Upper lobe of left lung (tissue), 6 donors: ENCODE measurements around the gene CEP44. TPM values are rescaled to one million over a fixed set of nuclear protein-coding genes. Genes with fewer than 3 reads are reported as not detected.

Experiments used
- ATAC-seq, 2 donors: fragments of 200-7000 bp; cut with Tn5 transposase; one replicate each; pipeline ENCODE4 v1.9.1; 2022; ENCODE audit warnings: mild to moderate bottlenecking in 2 of 2, moderate library complexity in 2 of 2; ENCODE audit not compliant: low FRiP score in 2 of 2
- DNase-seq, 2 donors: peaks; one replicate each; pipeline ENCODE4 v3.0.0-alpha.2; 2019 to 2020
- H3K27ac ChIP-seq, 4 donors: fragments of 200-600 bp; sonication (generic); one replicate each; pipeline ENCODE4 v1.5.1; 2016 to 2019
- H3K27me3 ChIP-seq, 4 donors: fragments of 200-600 bp; sonication (generic); one replicate each; pipeline ENCODE4 v1.5.1; 2017 to 2019
- H3K36me3 ChIP-seq, 4 donors: fragments of 200-600 bp; sonication (generic); one replicate each; pipeline ENCODE4 v1.5.1; 2016 to 2019
- H3K4me1 ChIP-seq, 4 donors: fragments of 200-600 bp; sonication (generic); one replicate each; pipeline ENCODE4 v1.5.1; 2018 to 2019
- H3K4me3 ChIP-seq, 4 donors: fragments of 200-600 bp; sonication (generic); one replicate each; pipeline ENCODE4 v1.5.1; 2017 to 2019; ENCODE audit warnings: mild to moderate bottlenecking in 2 of 4, moderate library complexity in 1 of 4
- H3K9me3 ChIP-seq, 4 donors: fragments of 200-600 bp; sonication (generic); one replicate each; pipeline ENCODE4 v1.5.1; 2018 to 2019
- EP300 ChIP-seq, 4 donors: sonication (generic); formaldehyde crosslinking; IDR thresholded peaks; one replicate each; pipeline ENCODE4 v1.5.1; 2017; ENCODE audit warnings: antibody characterized with exemption in 4 of 4, control low read depth in 2 of 4
- POLR2A ChIP-seq, 4 donors: fragments of 450-650 bp; IDR thresholded peaks; one replicate each; pipeline ENCODE4 v1.5.1; 2016 to 2017; ENCODE audit warnings: antibody characterized with exemption in 4 of 4, mild to moderate bottlenecking in 2 of 4
- POLR2AphosphoS5 ChIP-seq, 2 donors: sonication (generic); formaldehyde crosslinking; IDR thresholded peaks; one replicate each; pipeline ENCODE4 v1.5.1; 2017; ENCODE audit warnings: antibody characterized with exemption in 2 of 2
- WGBS, 2 donors: methylation state at CpG; one replicate each; pipeline ENCODE4 v1.1.5; 2017 to 2018; 5-methylcytosine and 5-hydroxymethylcytosine counted together
- total RNA-seq, 6 donors: library from RNA; depleted of rRNA in 4 of 6; stranded (reverse); fragments of >200 nt in 4 of 6; gene quantifications; one replicate each; pipeline versions ENCODE4 v1.1.0 to v1.2.1, GENCODE V29; 2016 to 2021
- TF ChIP-seq, protein P1 (sequence below), 6 experiments: fragments of 450-650 bp in 4 of 6; fragments of 200-600 bp in 2 of 6; sonication (generic) in 2 of 6; IDR thresholded peaks; one replicate each; pipeline ENCODE4 v1.5.1; 2016 to 2019; ENCODE audit warnings: antibody characterized with exemption in 6 of 6
- donor health status: DM: no; HTN: no; CAD: no; lungs with moderate emphysema.
- donor health status: DM: no; HTN: yes; CAD: no; lungs with severe emphysema.

The CEP44 gene
- total RNA-seq, 6 donors from 2014 or later, result 9.9 to 33.1 (median 12.7) TPM

DNA sequence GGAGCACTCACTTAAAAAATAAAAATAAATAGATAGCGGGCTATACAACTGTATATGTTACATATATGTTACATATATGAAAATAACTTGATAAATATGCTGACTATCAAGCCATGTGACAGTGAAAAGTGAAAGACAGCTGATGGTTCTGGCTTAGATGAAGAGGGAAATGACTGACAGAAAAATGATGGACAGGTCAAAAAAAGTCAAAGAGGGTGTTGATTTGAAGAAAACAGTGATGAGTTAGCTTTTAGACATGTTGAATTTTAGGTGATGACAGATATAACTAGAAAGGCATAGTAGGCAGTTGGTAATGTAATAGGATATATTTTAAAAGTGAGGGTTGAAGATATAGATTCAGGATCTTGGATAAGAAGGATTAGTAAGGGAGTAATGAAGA lies 38.0 kb upstream of the CEP44 start:
- WGBS, 2 donors, result 96 to 97% methylated on average over 1 of the region's 1 CpG
- H3K27ac ChIP-seq, result no peak overlapping the region
- H3K27me3 ChIP-seq, result no peaks in the 10 kb centered on the region
- no peaks in the 10 kb centered on the region for H3K9me3 ChIP-seq
- no peak overlapping the region for H3K4me3 ChIP-seq
- no peaks in the 10 kb centered on the region for H3K4me1 ChIP-seq
- ATAC-seq (no peak), DNase-seq (no peak)
- no peaks in the 10 kb centered on the region for H3K36me3 ChIP-seq
- TF ChIP-seq EP300 (IDR thresholded peaks at IDR 0.05), result no peak
- TF ChIP-seq POLR2AphosphoS5 (IDR thresholded peaks at IDR 0.05), result no peak
- TF ChIP-seq POLR2A (IDR thresholded peaks at IDR 0.05), result no peak

GRCh38 chr4:174248407-174248806 lies 35.3 kb upstream of the CEP44 start:
- no peaks in the 10 kb centered on the region for H3K4me1 ChIP-seq
- TF ChIP-seq POLR2A (IDR thresholded peaks at IDR 0.05), result no peak
- TF ChIP-seq EP300 (IDR thresholded peaks at IDR 0.05), result no peak
- TF ChIP-seq, protein P1, sequence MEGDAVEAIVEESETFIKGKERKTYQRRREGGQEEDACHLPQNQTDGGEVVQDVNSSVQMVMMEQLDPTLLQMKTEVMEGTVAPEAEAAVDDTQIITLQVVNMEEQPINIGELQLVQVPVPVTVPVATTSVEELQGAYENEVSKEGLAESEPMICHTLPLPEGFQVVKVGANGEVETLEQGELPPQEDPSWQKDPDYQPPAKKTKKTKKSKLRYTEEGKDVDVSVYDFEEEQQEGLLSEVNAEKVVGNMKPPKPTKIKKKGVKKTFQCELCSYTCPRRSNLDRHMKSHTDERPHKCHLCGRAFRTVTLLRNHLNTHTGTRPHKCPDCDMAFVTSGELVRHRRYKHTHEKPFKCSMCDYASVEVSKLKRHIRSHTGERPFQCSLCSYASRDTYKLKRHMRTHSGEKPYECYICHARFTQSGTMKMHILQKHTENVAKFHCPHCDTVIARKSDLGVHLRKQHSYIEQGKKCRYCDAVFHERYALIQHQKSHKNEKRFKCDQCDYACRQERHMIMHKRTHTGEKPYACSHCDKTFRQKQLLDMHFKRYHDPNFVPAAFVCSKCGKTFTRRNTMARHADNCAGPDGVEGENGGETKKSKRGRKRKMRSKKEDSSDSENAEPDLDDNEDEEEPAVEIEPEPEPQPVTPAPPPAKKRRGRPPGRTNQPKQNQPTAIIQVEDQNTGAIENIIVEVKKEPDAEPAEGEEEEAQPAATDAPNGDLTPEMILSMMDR (IDR thresholded peaks at IDR 0.05), result no peak
- TF ChIP-seq POLR2AphosphoS5 (IDR thresholded peaks at IDR 0.05), result no peak
- no peaks in the 10 kb centered on the region for H3K27me3 ChIP-seq
- ATAC-seq, result no peak
- WGBS, 2 donors, result 65 to 67% methylated on average over 1 of the region's 1 CpG
- no peak overlapping the region for H3K27ac ChIP-seq
- no peak for DNase-seq
- no peaks in the 10 kb centered on the region for H3K36me3 ChIP-seq
- H3K4me3 ChIP-seq, result no peak overlapping the region
- no peaks in the 10 kb centered on the region for H3K9me3 ChIP-seq

- Histone ChIP-seq H3K4me1 (peaks cover 0 to 9% (median 0%) of the 10 kb centered on the region in 4 donors), H3K27me3 (no peaks in the 10 kb centered on the region), H3K27ac (no peak overlapping the region), H3K9me3 (no peaks in the 10 kb centered on the region), H3K36me3 (peaks cover 0 to 6% (median 0%) of the 10 kb centered on the region in 4 donors), H3K4me3 (no peak overlapping the region)
- DNase-seq (no peak), ATAC-seq (no peak)
- 56 to 95% methylated on average over 2 of the region's 2 CpGs for WGBS, 2 donors
- TF ChIP-seq POLR2A (IDR thresholded peaks at IDR 0.05) (no peak), POLR2AphosphoS5 (IDR thresholded peaks at IDR 0.05) (no peak)
- TF ChIP-seq, protein P1 (IDR thresholded peaks at IDR 0.05), result no peak
Observed at GRCh38 chr4:174252412-174252811, 31.3 kb upstream of the CEP44 start.

DNA sequence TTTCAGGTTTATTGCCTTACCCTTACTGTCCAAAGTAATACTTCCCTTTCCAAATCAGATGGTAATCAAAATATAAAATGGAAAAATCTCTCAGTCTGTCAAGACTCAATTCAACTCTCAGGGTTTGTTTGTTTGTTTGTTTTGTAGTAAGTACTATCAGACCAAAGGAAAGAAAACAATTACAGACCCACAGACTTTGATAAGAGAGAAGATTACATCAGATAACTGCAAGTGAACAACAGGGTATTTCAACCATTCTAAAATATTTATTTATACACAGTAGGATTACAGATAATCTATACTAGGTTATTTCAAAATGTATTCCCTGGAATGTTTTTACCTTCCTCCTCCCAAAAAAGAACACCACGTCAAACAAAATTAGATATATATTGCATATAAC lies 29.1 kb upstream of the CEP44 start:
- DNase-seq, result no peak
- Histone ChIP-seq H3K27me3 (no peaks in the 10 kb centered on the region), H3K27ac (no peak overlapping the region), H3K9me3 (no peaks in the 10 kb centered on the region), H3K36me3 (peaks cover 0 to 12% (median 0%) of the 10 kb centered on the region in 4 donors), H3K4me3 (no peak overlapping the region), H3K4me1 (peaks cover 0 to 9% (median 0%) of the 10 kb centered on the region in 4 donors)
- no peak for ATAC-seq
- TF ChIP-seq EP300 (IDR thresholded peaks at IDR 0.05), result no peak
- TF ChIP-seq, protein P1 (IDR thresholded peaks at IDR 0.05), result no peak
- no peak for TF ChIP-seq POLR2AphosphoS5 (IDR thresholded peaks at IDR 0.05)
- no peak for TF ChIP-seq POLR2A (IDR thresholded peaks at IDR 0.05)
- 79 to 90% methylated on average over 1 of the region's 1 CpG for WGBS, 2 donors

GRCh38 chr4:174255374-174255773 lies 28.3 kb upstream of the CEP44 start:
- H3K4me3 ChIP-seq, result no peak overlapping the region
- peaks cover 0 to 12% (median 0%) of the 10 kb centered on the region in 4 donors for H3K36me3 ChIP-seq
- 96 to 100% methylated on average over 1 of the region's 1 CpG for WGBS, 2 donors
- no peaks in the 10 kb centered on the region for H3K27me3 ChIP-seq
- H3K4me1 ChIP-seq, result peaks cover 0 to 9% (median 5%) of the 10 kb centered on the region in 4 donors
- ATAC-seq, result no peak
- H3K27ac ChIP-seq, result no peak overlapping the region
- TF ChIP-seq POLR2AphosphoS5 (IDR thresholded peaks at IDR 0.05), result no peak
- TF ChIP-seq EP300 (IDR thresholded peaks at IDR 0.05), result no peak
- TF ChIP-seq POLR2A (IDR thresholded peaks at IDR 0.05), result no peak
- TF ChIP-seq, protein P1 (IDR thresholded peaks at IDR 0.05), result no peak
- no peak for DNase-seq
- H3K9me3 ChIP-seq, result no peaks in the 10 kb centered on the region
